HCT116 (cell line): ENCODE results near the gene FBP1. TPM values are rescaled to one million over a fixed set of nuclear protein-coding genes. Genes with fewer than 3 reads are reported as not detected.

Source experiments
- ATAC-seq: fragments of 200-7000 bp; cut with Tn5 transposase; 2 replicates; pipeline ENCODE4 v1.9.1; 2020; ENCODE audit warnings: mild to moderate bottlenecking, moderate library complexity
- BruUV-seq: library from RNA; stranded (reverse); fragments of 400-500 nt; replicated peaks from 2 replicates; lab custom pipeline; 2021; lab: Mats Ljungman, UMichigan
- CTCF ChIA-PET: fragments of 300-600 bp; sonication (Branson Sonifier 250); formaldehyde crosslinking; loops from one replicate; lab custom pipeline; 2021; ENCODE audit warnings: antibody characterized with exemption; lab: Charles Lee
- POLR2A ChIA-PET: fragments of 300-600, 350-600 bp; sonication (Branson Sonifier 250); formaldehyde crosslinking; loops from one replicate; lab custom pipeline; 2021; ENCODE audit warnings: antibody characterized with exemption; lab: Charles Lee
- RAD21 ChIA-PET, 2 experiments: fragments of 300-600 bp; sonication (Branson Sonifier 250); formaldehyde crosslinking; loops; one replicate each; lab custom pipeline; 2023; ENCODE audit warnings: low total read pairs in 2 of 2; ENCODE audit not compliant: uncharacterized antibody in 2 of 2, unreplicated experiment in 2 of 2, low non-redundant PET in 1 of 2; lab: Charles Lee
- DNase-seq: peaks from one replicate; pipeline ENCODE4 v3.0.0-alpha.2; 2010; ENCODE audit warnings: low read depth, low spot score
- H2AFZ ChIP-seq: fragments of 200-600 bp; shearing (Covaris generic), sonication (generic); 2 replicates; pipeline ENCODE4 v1.6.1; 2017; ENCODE audit warnings: low read depth, mixed run types, mixed read lengths, antibody characterized with exemption, low read length; ENCODE audit not compliant: poor library complexity, severe bottlenecking
- H3K27ac ChIP-seq: 2 replicates; pipeline ENCODE4 v1.5.1; 2012; ENCODE audit warnings: low read depth, low read length
- H3K27me3 ChIP-seq: fragments of 200-600 bp; sonication (generic); 2 replicates; pipeline ENCODE4 v1.6.1; 2016; ENCODE audit warnings: mixed run types, low read length, mixed read lengths; ENCODE audit not compliant: insufficient read depth
- H3K36me3 ChIP-seq, 2 experiments: fragments of 200-500 bp in 1 of 2; fragments of 200-600 bp in 1 of 2; sonication (Bioruptor generic) in 1 of 2; sonication (generic) in 1 of 2; 2 replicates each; pipeline versions ENCODE4 v1.5.1 to v1.6.1; 2014 to 2016; ENCODE audit warnings: low read length in 2 of 2, inconsistent platforms in 1 of 2, mixed read lengths in 1 of 2, mixed run types in 1 of 2; ENCODE audit not compliant: insufficient read depth in 2 of 2, control insufficient read depth in 1 of 2
- H3K4me1 ChIP-seq, 2 experiments: fragments of 200-600 bp in 1 of 2; sonication (generic) in 1 of 2; 2 replicates each; pipeline versions ENCODE4 v1.5.1 to v1.6.1; 2012 to 2017; ENCODE audit warnings: low read length in 2 of 2, inconsistent platforms in 1 of 2, mild to moderate bottlenecking in 1 of 2, mixed read lengths in 1 of 2, mixed run types in 1 of 2, moderate library complexity in 1 of 2; ENCODE audit not compliant: insufficient read depth in 2 of 2, control insufficient read depth in 1 of 2
- H3K4me2 ChIP-seq: fragments of 200-600 bp; sonication (generic); 2 replicates; pipeline ENCODE4 v1.6.1; 2017; ENCODE audit warnings: mixed run types, low read length, mixed read lengths
- H3K4me3 ChIP-seq, 2 experiments: fragments of 200-600 bp in 1 of 2; sonication (generic) in 1 of 2; replicated peaks in 1 of 2; 2 replicates each; pipeline ENCODE4 v1.5.1; 2011 to 2016; ENCODE audit warnings: low read length in 2 of 2, control low read depth in 1 of 2, low read depth in 1 of 2, mild to moderate bottlenecking in 1 of 2, mixed read lengths in 1 of 2, mixed run types in 1 of 2
- H3K79me2 ChIP-seq: fragments of 200-600 bp; sonication (generic); 2 replicates; pipeline ENCODE4 v1.6.1; 2017; ENCODE audit warnings: mild to moderate bottlenecking, mixed run types, low read length, moderate library complexity, mixed read lengths; ENCODE audit not compliant: insufficient read depth
- H3K9ac ChIP-seq: fragments of 200-600 bp; sonication (generic); 2 replicates; pipeline ENCODE4 v1.6.1; 2016; ENCODE audit warnings: low read length, mixed read lengths
- H3K9me2 ChIP-seq: fragments of 200-600 bp; sonication (generic), shearing (Covaris generic); 2 replicates; pipeline ENCODE4 v1.6.1; 2017; ENCODE audit warnings: mixed run types, mild to moderate bottlenecking, moderate library complexity; ENCODE audit not compliant: insufficient read depth
- H3K9me3 ChIP-seq, 2 experiments: fragments of 200-500 bp in 1 of 2; fragments of 200-600 bp in 1 of 2; sonication (Bioruptor generic) in 1 of 2; sonication (generic) in 1 of 2; 2 replicates each; pipeline ENCODE4 v1.6.1; 2014 to 2017; ENCODE audit warnings: low read length in 2 of 2, mixed read lengths in 2 of 2, inconsistent platforms in 1 of 2, low read depth in 1 of 2, mild to moderate bottlenecking in 1 of 2, mixed run types in 1 of 2, moderate library complexity in 1 of 2; ENCODE audit not compliant: control insufficient read depth in 1 of 2, insufficient read depth in 1 of 2
- H4K20me1 ChIP-seq: fragments of 200-600 bp; sonication (generic), shearing (Covaris generic); 2 replicates; pipeline ENCODE4 v1.6.1; 2017; ENCODE audit warnings: mixed run types, mild to moderate bottlenecking, moderate library complexity; ENCODE audit not compliant: insufficient read depth
- CTCF ChIP-seq, 3 experiments: fragments of 200-600 bp in 1 of 3; sonication (generic) in 1 of 3; IDR thresholded peaks in 2 of 3; conservative IDR thresholded peaks in 1 of 3; 2 replicates each; pipeline ENCODE4 v1.5.1; 2012 to 2017; ENCODE audit warnings: low read depth in 2 of 3, low read length in 2 of 3, antibody characterized with exemption in 1 of 3, borderline replicate concordance in 1 of 3, control low read depth in 1 of 3, mild to moderate bottlenecking in 1 of 3, mixed read lengths in 1 of 3, mixed run types in 1 of 3, moderate library complexity in 1 of 3; ENCODE audit not compliant: insufficient read depth in 1 of 3
- EGR1 ChIP-seq: IDR thresholded peaks from 2 replicates; pipeline ENCODE4 v1.6.1; 2012; ENCODE audit warnings: low read depth
- ELF1 ChIP-seq: IDR thresholded peaks from 2 replicates; pipeline ENCODE4 v1.6.1; 2012; ENCODE audit warnings: low read depth, borderline replicate concordance
- EZH2 ChIP-seq: fragments of 200-600 bp; sonication (generic); IDR thresholded peaks from 2 replicates; pipeline ENCODE4 v1.6.1; 2017; ENCODE audit warnings: antibody characterized with exemption, mixed run types
- EZH2phosphoT487 ChIP-seq: fragments of 200-600 bp; IDR thresholded peaks from 2 replicates; pipeline ENCODE4 v1.6.1; 2018; ENCODE audit warnings: antibody characterized with exemption, borderline replicate concordance
- FOSL1 ChIP-seq: IDR thresholded peaks from 2 replicates; pipeline ENCODE4 v1.6.1; 2012; ENCODE audit warnings: low read depth
- JUND ChIP-seq: IDR thresholded peaks from 2 replicates; pipeline ENCODE4 v1.6.1; 2012
- POLR2A ChIP-seq: IDR thresholded peaks from 2 replicates; pipeline ENCODE4 v1.7.0; 2011; ENCODE audit warnings: borderline replicate concordance; ENCODE audit not compliant: insufficient read depth, insufficient read length; ENCODE audit errors: extremely low read depth
- POLR2AphosphoS5 ChIP-seq: IDR thresholded peaks from 2 replicates; pipeline ENCODE4 v1.6.1; 2011; ENCODE audit warnings: mild to moderate bottlenecking, low read depth, low read length, moderate library complexity
- RAD21 ChIP-seq: IDR thresholded peaks from 2 replicates; pipeline ENCODE4 v1.6.1; 2012; ENCODE audit warnings: low read depth, mild to moderate bottlenecking
- SIN3A ChIP-seq: IDR thresholded peaks from 2 replicates; pipeline ENCODE4 v1.6.1; 2012; ENCODE audit warnings: low read depth
- SP1 ChIP-seq: IDR thresholded peaks from 2 replicates; pipeline ENCODE4 v1.6.1; 2012; ENCODE audit warnings: low read depth
- SRF ChIP-seq: IDR thresholded peaks from 2 replicates; pipeline ENCODE4 v1.6.1; 2012; ENCODE audit warnings: low read depth
- TCF7L2 ChIP-seq: IDR thresholded peaks from 2 replicates; pipeline ENCODE4 v1.7.0; 2011; ENCODE audit warnings: borderline replicate concordance, inconsistent platforms; ENCODE audit not compliant: insufficient read depth, insufficient read length; ENCODE audit errors: extremely low read depth
- YY1 ChIP-seq: IDR thresholded peaks from 2 replicates; pipeline ENCODE4 v1.6.1; 2011; ENCODE audit warnings: low read length, low read depth, moderate library complexity, mild to moderate bottlenecking; ENCODE audit not compliant: insufficient replicate concordance; ENCODE audit errors: extremely low read depth
- ZFX ChIP-seq: fragments of 450-650 bp; IDR thresholded peaks from 2 replicates; pipeline ENCODE4 v1.6.1; 2017
- ZNF274 ChIP-seq: fragments of 200-500 bp; sonication (Bioruptor generic); IDR thresholded peaks from 2 replicates; pipeline ENCODE4 v1.6.1; 2014; ENCODE audit warnings: mild to moderate bottlenecking, low read depth, low read length, inconsistent platforms
- intact Hi-C: fragments of 100-400 bp; cut with micrococcal nuclease; formaldehyde crosslinking; loops from 2 replicates; pipeline ENCODE4 v1.10.0; 2022
- total RNA-seq: library from RNA; stranded (reverse); gene quantifications from one replicate; pipeline ENCODE4 v1.2.1, GENCODE V29; 2021; ENCODE audit not compliant: unreplicated experiment
- TF ChIP-seq, protein P1 (sequence below): IDR thresholded peaks from 2 replicates; pipeline ENCODE4 v1.6.1; 2012; ENCODE audit warnings: low read depth
- TF ChIP-seq, protein P2 (sequence below): IDR thresholded peaks from 2 replicates; pipeline ENCODE4 v1.6.1; 2012
- TF ChIP-seq, protein P3 (sequence below): IDR thresholded peaks from 2 replicates; pipeline ENCODE4 v1.6.1; 2012

Gene FBP1
- total RNA-seq, 1 experiment from 2014 or later = 0.42 TPM

- no peak for DNase-seq
- ATAC-seq = no peak
- Histone ChIP-seq H3K9ac (no peak overlapping the region), H3K4me2 (no peak overlapping the region), H2AFZ (no peak overlapping the region), H3K27ac (no peak overlapping the region), H3K4me1 (no peaks in the 10 kb centered on the region), H3K9me2 (no peaks in the 10 kb centered on the region), H3K36me3 (no peaks in the 10 kb centered on the region), H4K20me1 (no peaks in the 10 kb centered on the region), H3K27me3 (no peaks in the 10 kb centered on the region), H3K79me2 (no peaks in the 10 kb centered on the region), H3K4me3 (no peak overlapping the region), H3K9me3 (no peaks in the 10 kb centered on the region)
- CTCF ChIA-PET = no interaction called here
- BruUV-seq = no TSS peak
- RAD21 ChIA-PET = no interaction called here
- TF ChIP-seq SP1 (no peak), TCF7L2 (no peak), RAD21 (no peak), POLR2A (no peak), CTCF (IDR thresholded peaks at IDR 0.05 in 2 of 3, conservative IDR thresholded peaks at IDR 0.05 in 1 of 3; ENCODE audit: borderline replicate concordance in 1 of 3, insufficient read depth in 1 of 3, low read depth in 2 of 3, low read length in 2 of 3) (no peak), FOSL1 (no peak), EZH2 (no peak), SIN3A (no peak), JUND (no peak), EGR1 (no peak), POLR2AphosphoS5 (no peak), ELF1 (no peak), SRF (no peak), EZH2phosphoT487 (no peak), YY1 (no peak), ZFX (no peak), ZNF274 (no peak)
- TF ChIP-seq, protein P1, sequence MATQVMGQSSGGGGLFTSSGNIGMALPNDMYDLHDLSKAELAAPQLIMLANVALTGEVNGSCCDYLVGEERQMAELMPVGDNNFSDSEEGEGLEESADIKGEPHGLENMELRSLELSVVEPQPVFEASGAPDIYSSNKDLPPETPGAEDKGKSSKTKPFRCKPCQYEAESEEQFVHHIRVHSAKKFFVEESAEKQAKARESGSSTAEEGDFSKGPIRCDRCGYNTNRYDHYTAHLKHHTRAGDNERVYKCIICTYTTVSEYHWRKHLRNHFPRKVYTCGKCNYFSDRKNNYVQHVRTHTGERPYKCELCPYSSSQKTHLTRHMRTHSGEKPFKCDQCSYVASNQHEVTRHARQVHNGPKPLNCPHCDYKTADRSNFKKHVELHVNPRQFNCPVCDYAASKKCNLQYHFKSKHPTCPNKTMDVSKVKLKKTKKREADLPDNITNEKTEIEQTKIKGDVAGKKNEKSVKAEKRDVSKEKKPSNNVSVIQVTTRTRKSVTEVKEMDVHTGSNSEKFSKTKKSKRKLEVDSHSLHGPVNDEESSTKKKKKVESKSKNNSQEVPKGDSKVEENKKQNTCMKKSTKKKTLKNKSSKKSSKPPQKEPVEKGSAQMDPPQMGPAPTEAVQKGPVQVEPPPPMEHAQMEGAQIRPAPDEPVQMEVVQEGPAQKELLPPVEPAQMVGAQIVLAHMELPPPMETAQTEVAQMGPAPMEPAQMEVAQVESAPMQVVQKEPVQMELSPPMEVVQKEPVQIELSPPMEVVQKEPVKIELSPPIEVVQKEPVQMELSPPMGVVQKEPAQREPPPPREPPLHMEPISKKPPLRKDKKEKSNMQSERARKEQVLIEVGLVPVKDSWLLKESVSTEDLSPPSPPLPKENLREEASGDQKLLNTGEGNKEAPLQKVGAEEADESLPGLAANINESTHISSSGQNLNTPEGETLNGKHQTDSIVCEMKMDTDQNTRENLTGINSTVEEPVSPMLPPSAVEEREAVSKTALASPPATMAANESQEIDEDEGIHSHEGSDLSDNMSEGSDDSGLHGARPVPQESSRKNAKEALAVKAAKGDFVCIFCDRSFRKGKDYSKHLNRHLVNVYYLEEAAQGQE = no peak
- TF ChIP-seq, protein P2, sequence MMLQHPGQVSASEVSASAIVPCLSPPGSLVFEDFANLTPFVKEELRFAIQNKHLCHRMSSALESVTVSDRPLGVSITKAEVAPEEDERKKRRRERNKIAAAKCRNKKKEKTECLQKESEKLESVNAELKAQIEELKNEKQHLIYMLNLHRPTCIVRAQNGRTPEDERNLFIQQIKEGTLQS = no peak
- TF ChIP-seq, protein P3, sequence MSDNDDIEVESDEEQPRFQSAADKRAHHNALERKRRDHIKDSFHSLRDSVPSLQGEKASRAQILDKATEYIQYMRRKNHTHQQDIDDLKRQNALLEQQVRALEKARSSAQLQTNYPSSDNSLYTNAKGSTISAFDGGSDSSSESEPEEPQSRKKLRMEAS = no peak
- intact Hi-C loops = no loop called here
- POLR2A ChIA-PET = no interaction called here
Measured at GRCh38 chr9:94619026-94619425, 20.3 kb downstream of the FBP1 start.
